Inflammatory macrophage (primary cell): ENCODE measurements around the gene ROCK1.
A peak's percentile ranks its signal among the peaks of the same experiment; 100 is the strongest.

Source experiments
- DNase-seq, 2 donors: peaks; one replicate each; pipeline ENCODE4 v3.0.0-alpha.2; 2020 to 2022

The ROCK1 gene

GRCh38 chr18:21105936-21106335, 5.7 kb downstream of the ROCK1 start:
- DNase-seq, result peak; percentile 42 to 46

- no peak for DNase-seq
Observed at GRCh38 chr18:21101172-21101571, 10.4 kb downstream of the ROCK1 start.

GRCh38 chr18:21100678-21101077, 10.9 kb downstream of the ROCK1 start:
- DNase-seq, result no peak

- DNase-seq, result no peak
Observed at GRCh38 chr18:21100146-21100545, 11.5 kb downstream of the ROCK1 start.

- DNase-seq, result no peak
Observed at GRCh38 chr18:21099442-21099841, 12.2 kb downstream of the ROCK1 start.

GRCh38 chr18:21096760-21097159, 14.9 kb downstream of the ROCK1 start:
- no peak for DNase-seq

GRCh38 chr18:21093133-21093532, 18.5 kb downstream of the ROCK1 start:
- DNase-seq, result no peak

- DNase-seq, result no peak
Observed at GRCh38 chr18:21090680-21091079, 20.9 kb downstream of the ROCK1 start.

- DNase-seq, result no peak
Observed at GRCh38 chr18:21085579-21086166, 25.9 kb downstream of the ROCK1 start.

GRCh38 chr18:21084511-21085078, 27.0 kb downstream of the ROCK1 start:
- DNase-seq, result no peak

GRCh38 chr18:21083017-21083416, 28.6 kb downstream of the ROCK1 start:
- no peak for DNase-seq

GRCh38 chr18:21081426-21081825, 30.2 kb downstream of the ROCK1 start:
- no peak for DNase-seq

GRCh38 chr18:21080576-21080975, 31.0 kb downstream of the ROCK1 start:
- no peak for DNase-seq

GRCh38 chr18:21074336-21075323, 37.0 kb downstream of the ROCK1 start:
- no peak for DNase-seq

- DNase-seq, result no peak
Observed at GRCh38 chr18:21073180-21073579, 38.4 kb downstream of the ROCK1 start.

- DNase-seq, result no peak
Observed at GRCh38 chr18:21071071-21071470, 40.5 kb downstream of the ROCK1 start.

- no peak for DNase-seq
Observed at GRCh38 chr18:21069468-21069867, 42.1 kb downstream of the ROCK1 start.

GRCh38 chr18:21064347-21064746, 47.3 kb downstream of the ROCK1 start:
- no peak for DNase-seq

GRCh38 chr18:21063011-21063410, 48.6 kb downstream of the ROCK1 start:
- no peak for DNase-seq

- peak in 1 of 2 donors; percentile 37 for DNase-seq
Observed at GRCh38 chr18:21057112-21057511, 54.5 kb downstream of the ROCK1 start.

GRCh38 chr18:21056545-21056944, 55.1 kb downstream of the ROCK1 start:
- DNase-seq, result no peak

GRCh38 chr18:21054252-21054821, 57.3 kb downstream of the ROCK1 start:
- peak in 1 of 2 donors; percentile 11 for DNase-seq

GRCh38 chr18:21053127-21053526, 58.5 kb downstream of the ROCK1 start:
- no peak for DNase-seq
